ENCODE measurements around the gene TFE3.

The TFE3 gene

GRCh38 chrX:49043220-49043986 is at the start of gene TFE3:
Gene TFE3 (minus strand): TSS chrX:49043357. CDS start chrX:49043226, 131 bp downstream.
- peak; percentile 86 to 87 for DNase-seq

- DNase-seq: no peak
These were observed 46.4 kb upstream of the TFE3 start for GRCh38 chrX:49089553-49089952.

GRCh38 chrX:49082271-49082871 is 39.2 kb upstream of the TFE3 start:
- no peak for DNase-seq

- DNase-seq: peak; percentile 41 to 47
These were observed 36.6 kb upstream of the TFE3 start, which contains the start of gene WDR45 for GRCh38 chrX:49079489-49080428. Gene WDR45 (minus strand): TSS chrX:49079887. CDS start chrX:49078095, 1,792 bp downstream.

GRCh38 chrX:49077941-49078340 is 34.8 kb upstream of the TFE3 start:
- DNase-seq: no peak

- DNase-seq: no peak
These were observed 32.2 kb upstream of the TFE3 start for GRCh38 chrX:49075347-49075746.

- DNase-seq: peak; percentile 74 to 78
These were observed 30.7 kb upstream of the TFE3 start, which contains the start of gene PRAF2 for GRCh38 chrX:49073601-49074575. Gene PRAF2 (minus strand): TSS chrX:49074002. CDS start chrX:49073987, 15 bp downstream.

- no peak for DNase-seq
These were observed 29.5 kb upstream of the TFE3 start for GRCh38 chrX:49072712-49073095.

- DNase-seq: no peak
These were observed 28.9 kb upstream of the TFE3 start for GRCh38 chrX:49071877-49072711.

GRCh38 chrX:49070988-49071387 is 27.8 kb upstream of the TFE3 start:
- no peak for DNase-seq

- no peak for DNase-seq
These were observed 25.9 kb upstream of the TFE3 start for GRCh38 chrX:49069038-49069437.

GRCh38 chrX:49067285-49068120 is 24.3 kb upstream of the TFE3 start:
- no peak for DNase-seq

GRCh38 chrX:49066690-49067089 is 23.5 kb upstream of the TFE3 start:
- no peak for DNase-seq

GRCh38 chrX:49066278-49066677 is 23.1 kb upstream of the TFE3 start:
- DNase-seq: no peak

GRCh38 chrX:49064735-49065134 is 21.6 kb upstream of the TFE3 start:
- DNase-seq: no peak

GRCh38 chrX:49064303-49064702 is 21.1 kb upstream of the TFE3 start:
- no peak for DNase-seq

GRCh38 chrX:49063715-49064114 is 20.6 kb upstream of the TFE3 start:
- DNase-seq: no peak

GRCh38 chrX:49061916-49062315 is 18.8 kb upstream of the TFE3 start:
- DNase-seq: no peak

- no peak for DNase-seq
These were observed 18.3 kb upstream of the TFE3 start for GRCh38 chrX:49061490-49061889.

GRCh38 chrX:49060914-49061313 is 17.8 kb upstream of the TFE3 start:
- DNase-seq: no peak
